H1 (cell line): Measurements from ENCODE around the gene ACBD6. TPM values are rescaled to one million over a fixed set of nuclear protein-coding genes. Genes with fewer than 3 reads are reported as not detected.

Source experiments
- CTCF ChIA-PET: fragments of 300-600 bp; sonication (Branson Sonifier 250); formaldehyde crosslinking; loops from one replicate; lab custom pipeline; 2021; ENCODE audit not compliant: partially characterized antibody; lab: Charles Lee
- POLR2A ChIA-PET: fragments of 300-600 bp; sonication (Branson Sonifier 250); formaldehyde crosslinking; loops from one replicate; lab custom pipeline; 2021; ENCODE audit warnings: inconsistent platforms; ENCODE audit not compliant: partially characterized antibody; lab: Charles Lee
- DNase-seq, 2 experiments: peaks; one replicate each; pipeline versions ENCODE4 v3.0.0 to v3.0.0-alpha.2; 2010 to 2022; ENCODE audit warnings: low spot score in 2 of 2, low read depth in 1 of 2, mixed read lengths in 1 of 2
- FAIRE-seq: peaks from 2 replicates; lab custom pipeline; 2011; peaks lifted over from hg19 to GRCh38; lab: Jason Lieb, UNC
- H2AFZ ChIP-seq: 2 replicates; pipeline ENCODE4 v1.8.1; 2012; ENCODE audit warnings: low read length, inconsistent platforms
- H2AK5ac ChIP-seq: 2 replicates; pipeline ENCODE4 v1.6.1; 2013; ENCODE audit warnings: low read depth, low read length
- H2BK120ac ChIP-seq: replicated peaks from 2 replicates; pipeline ENCODE3; 2013; ENCODE audit warnings: low read depth, low read length, inconsistent platforms
- H2BK12ac ChIP-seq: 2 replicates; pipeline ENCODE4 v1.6.1; 2013; ENCODE audit warnings: low read depth, low read length
- H2BK15ac ChIP-seq: 2 replicates; pipeline ENCODE4 v1.6.1; 2013; ENCODE audit warnings: low read length
- H2BK20ac ChIP-seq: 2 replicates; pipeline ENCODE4 v1.6.1; 2013; ENCODE audit warnings: low read length
- H2BK5ac ChIP-seq: 2 replicates; pipeline ENCODE4 v1.6.1; 2013; ENCODE audit warnings: low read depth, low read length
- H3K14ac ChIP-seq: 2 replicates; pipeline ENCODE4 v1.6.1; 2013; ENCODE audit warnings: inconsistent platforms; ENCODE audit not compliant: insufficient read length
- H3K18ac ChIP-seq: 2 replicates; pipeline ENCODE4 v1.6.1; 2013; ENCODE audit warnings: low read length; ENCODE audit errors: extremely low read depth
- H3K23ac ChIP-seq: 2 replicates; pipeline ENCODE4 v1.6.1; 2013; ENCODE audit warnings: inconsistent platforms; ENCODE audit not compliant: insufficient read length
- H3K23me2 ChIP-seq: 2 replicates; pipeline ENCODE4 v1.6.1; 2013; ENCODE audit warnings: low read depth, low read length
- H3K27ac ChIP-seq: 2 replicates; pipeline ENCODE4 v1.6.1; 2011; ENCODE audit warnings: low read depth, low read length, inconsistent platforms
- H3K27me3 ChIP-seq, 4 experiments: replicated peaks in 1 of 4; 1 replicate in 1 of 4; 2 replicates in 3 of 4; pipeline versions ENCODE4 v1.6.1 to v1.8.1; 2011 to 2013; ENCODE audit warnings: low read length in 3 of 4, mild to moderate bottlenecking in 3 of 4, inconsistent platforms in 2 of 4, mixed read lengths in 2 of 4, moderate library complexity in 1 of 4; ENCODE audit not compliant: control insufficient read depth in 3 of 4, insufficient read depth in 3 of 4; ENCODE audit errors: extremely low read depth in 1 of 4
- H3K36me3 ChIP-seq, 4 experiments: 2 replicates each; pipeline versions ENCODE4 v1.6.1 to v1.8.1; 2011 to 2013; ENCODE audit warnings: mild to moderate bottlenecking in 4 of 4, low read length in 3 of 4, moderate library complexity in 2 of 4, control low read depth in 1 of 4, inconsistent platforms in 1 of 4; ENCODE audit not compliant: insufficient read depth in 4 of 4, control insufficient read depth in 2 of 4
- H3K4ac ChIP-seq: replicated peaks from 2 replicates; pipeline ENCODE3; 2013; ENCODE audit warnings: low read length, low read depth, mixed read lengths, inconsistent platforms; ENCODE audit not compliant: insufficient read length
- H3K4me1 ChIP-seq, 4 experiments: replicated peaks in 1 of 4; 1 replicate in 1 of 4; 2 replicates in 3 of 4; pipeline versions ENCODE4 v1.6.1 to v1.8.1; 2011 to 2013; ENCODE audit warnings: low read length in 3 of 4, inconsistent platforms in 2 of 4, mixed read lengths in 1 of 4; ENCODE audit not compliant: insufficient read depth in 4 of 4, control insufficient read depth in 3 of 4
- H3K4me2 ChIP-seq, 2 experiments: 2 replicates each; pipeline versions ENCODE4 v1.6.1 to v1.8.1; 2011 to 2013; ENCODE audit warnings: low read depth in 2 of 2, low read length in 2 of 2, control low read depth in 1 of 2, inconsistent platforms in 1 of 2, mild to moderate bottlenecking in 1 of 2; ENCODE audit not compliant: insufficient read depth in 1 of 2
- H3K4me3 ChIP-seq, 4 experiments: fragments of 200-600, 300-600 bp in 1 of 4; sonication (generic), shearing (Covaris generic), sonication (Bioruptor Twin) in 1 of 4; 2 replicates each; pipeline versions ENCODE4 v1.5.1 to v1.8.1; 2011 to 2016; ENCODE audit warnings: low read length in 4 of 4, low read depth in 3 of 4, control low read depth in 2 of 4, inconsistent platforms in 2 of 4, mild to moderate bottlenecking in 2 of 4, mixed read lengths in 1 of 4, moderate library complexity in 1 of 4; ENCODE audit not compliant: insufficient read depth in 2 of 4; ENCODE audit errors: extremely low read depth in 1 of 4
- H3K56ac ChIP-seq: replicated peaks from 2 replicates; pipeline ENCODE3; 2013; ENCODE audit warnings: low read depth, mild to moderate bottlenecking, mixed read lengths, low read length, inconsistent platforms; ENCODE audit not compliant: insufficient read length
- H3K79me1 ChIP-seq: 2 replicates; pipeline ENCODE4 v1.6.1; 2013; ENCODE audit warnings: low read depth, low read length, control low read depth
- H3K79me2 ChIP-seq, 2 experiments: 2 replicates each; pipeline versions ENCODE4 v1.6.1 to v1.8.1; 2012 to 2013; ENCODE audit warnings: low read length in 2 of 2, mild to moderate bottlenecking in 2 of 2, inconsistent platforms in 1 of 2; ENCODE audit not compliant: insufficient read depth in 2 of 2, control insufficient read depth in 1 of 2
- H3K9ac ChIP-seq, 4 experiments: replicated peaks in 1 of 4; 1 replicate in 1 of 4; 2 replicates in 3 of 4; pipeline versions ENCODE4 v1.6.1 to v1.8.1; 2011 to 2013; ENCODE audit warnings: low read depth in 3 of 4, low read length in 3 of 4, control low read depth in 2 of 4, mild to moderate bottlenecking in 2 of 4, moderate library complexity in 2 of 4, inconsistent platforms in 1 of 4; ENCODE audit errors: extremely low read depth in 1 of 4
- H3K9me3 ChIP-seq, 2 experiments: 2 replicates each; pipeline versions ENCODE4 v1.6.1 to v1.8.1; 2012 to 2013; ENCODE audit warnings: mild to moderate bottlenecking in 2 of 2, moderate library complexity in 2 of 2, control low read depth in 1 of 2, inconsistent platforms in 1 of 2, low read depth in 1 of 2, low read length in 1 of 2, mixed read lengths in 1 of 2; ENCODE audit not compliant: insufficient read depth in 2 of 2
- H4K20me1 ChIP-seq, 2 experiments: replicated peaks in 1 of 2; 2 replicates each; pipeline versions ENCODE3 to v1.8.1; 2011 to 2013; ENCODE audit warnings: inconsistent platforms in 2 of 2, low read length in 2 of 2, mild to moderate bottlenecking in 1 of 2; ENCODE audit not compliant: insufficient read depth in 2 of 2, control insufficient read depth in 1 of 2
- H4K5ac ChIP-seq: 2 replicates; pipeline ENCODE4 v1.6.1; 2013; ENCODE audit warnings: low read length, low read depth, mixed read lengths, inconsistent platforms; ENCODE audit not compliant: insufficient read length
- H4K8ac ChIP-seq: 2 replicates; pipeline ENCODE4 v1.8.0; 2013; ENCODE audit warnings: mild to moderate bottlenecking, moderate library complexity, low read length, inconsistent platforms; ENCODE audit not compliant: insufficient read depth; ENCODE audit errors: extremely low read depth
- H4K91ac ChIP-seq: replicated peaks from 2 replicates; pipeline ENCODE3; 2013; ENCODE audit warnings: low read length, mixed read lengths, inconsistent platforms; ENCODE audit not compliant: insufficient read length
- ASH2L ChIP-seq: fragments of 200-600, 300-600 bp; sonication (generic); IDR thresholded peaks from one replicate; pipeline ENCODE4 v1.7.1; 2017; ENCODE audit warnings: low read length
- WGBS, 2 experiments: shearing (Covaris generic) in 1 of 2; methylation state at CpG; one replicate each; pipeline versions ENCODE4 v1.1.6 to v1.1.7; 2013 to 2015; ENCODE audit warnings: low lambda C conversion rate in 2 of 2, mixed read lengths in 2 of 2, inconsistent platforms in 1 of 2, low coverage in 1 of 2, missing lambda C conversion rate in 1 of 2; ENCODE audit not compliant: insufficient replicate concordance in 2 of 2, insufficient coverage in 1 of 2, insufficient read length in 1 of 2; ENCODE audit errors: extremely low coverage in 1 of 2, missing lambda C conversion rate in 1 of 2; 5-methylcytosine and 5-hydroxymethylcytosine counted together
- polyA plus RNA-seq, 7 experiments: library from polyadenylated mRNA; depleted of rRNA in 3 of 7; stranded (reverse) in 5 of 7; unstranded in 2 of 7; fragments of >200 nt in 5 of 7; fragments of 200-250 nt in 2 of 7; gene quantifications; 1 replicate in 5 of 7; 2 replicates in 1 of 7; 4 replicates in 1 of 7; pipeline versions ENCODE4 v1.2.1 to v1.2.3, GENCODE V29; 2011 to 2013; ENCODE audit warnings: missing spikeins in 2 of 7, mixed read lengths in 2 of 7
- total RNA-seq: library from RNA; stranded (reverse); fragmentation: NEBNext Ultra II Directional; extraction: Animal tissue kit (Norgen Biotek cat#: 25700); gene quantifications from 2 replicates; pipeline ENCODE4 v1.2.1, GENCODE V29; 2021

The ACBD6 gene
- total and polyA plus RNA-seq, 2 of the 8 experiments (the other 6 are each of a cell fraction or from before 2014, with no cell fraction given): 52.0 to 67.7 TPM

DNA sequence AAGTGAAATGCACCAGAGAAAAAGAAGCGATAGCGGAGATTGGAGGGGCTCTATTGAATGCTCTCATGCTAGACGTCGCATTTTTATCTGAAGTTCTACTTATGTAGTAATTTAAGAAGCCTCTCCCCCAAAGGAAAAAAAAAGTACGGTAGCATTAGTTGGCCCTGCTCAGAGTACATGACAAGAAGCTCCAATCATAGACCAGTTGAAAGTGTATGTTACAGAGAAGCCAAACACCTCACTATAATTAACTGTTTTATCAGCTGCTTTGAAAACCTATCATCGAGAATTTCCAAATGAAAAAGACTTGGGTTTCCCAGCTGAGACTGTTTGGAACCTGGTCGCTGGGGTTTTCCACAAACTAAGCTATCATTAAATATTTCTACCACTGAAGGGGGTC is 36.8 kb upstream of the ACBD6 start:
- H3K4me2 ChIP-seq: no peak overlapping the region
- no peaks in the 10 kb centered on the region for H3K27me3 ChIP-seq
- H3K4me3 ChIP-seq: no peak overlapping the region
- H3K4me1 ChIP-seq: peaks cover 0 to 8% (median 3%) of the 10 kb centered on the region in 4 experiments; a peak in 5 of 7 replicates
- H4K20me1 ChIP-seq: no peaks in the 10 kb centered on the region
- H3K14ac ChIP-seq: no peak overlapping the region
- H3K18ac ChIP-seq: no peak overlapping the region
- DNase-seq (no peak), FAIRE-seq (no peak)
- H4K5ac ChIP-seq: no peak overlapping the region
- H4K91ac ChIP-seq: no peak overlapping the region
- H4K8ac ChIP-seq: no peak overlapping the region
- H3K79me1 ChIP-seq: no peaks in the 10 kb centered on the region
- H2BK15ac ChIP-seq: no peak overlapping the region
- no peak overlapping the region for H2BK5ac ChIP-seq
- no peak overlapping the region for H2AFZ ChIP-seq
- CTCF ChIA-PET: interaction anchor here (0.9 to 2.5 kb wide), 5 partner anchors 11 to 323 kb away, joined by 3 to 10 read pairs (median 4); no protein-coding TSS in a partner anchor
- H3K4ac ChIP-seq: no peak overlapping the region
- H3K23ac ChIP-seq: no peak overlapping the region
- 83% methylated on average over 7 of the region's 7 CpGs; no CpG with 5 or more reads in 1 of the 2 experiments for WGBS, 2 experiments
- POLR2A ChIA-PET: no interaction called here
- H3K79me2 ChIP-seq: no peaks in the 10 kb centered on the region
- no peak overlapping the region for H2BK20ac ChIP-seq
- no peak overlapping the region for H2BK12ac ChIP-seq
- H2BK120ac ChIP-seq: no peak overlapping the region
- no peaks in the 10 kb centered on the region for H3K36me3 ChIP-seq
- no peak overlapping the region for H2AK5ac ChIP-seq
- TF ChIP-seq ASH2L: no peak
- no peak overlapping the region for H3K56ac ChIP-seq
- no peak overlapping the region for H3K9ac ChIP-seq
- H3K27ac ChIP-seq: no peak overlapping the region
- no peaks in the 10 kb centered on the region for H3K9me3 ChIP-seq
- no peaks in the 10 kb centered on the region for H3K23me2 ChIP-seq
